H1 (cell line): Measurements from ENCODE around the gene BIN2. TPM values are rescaled to one million over a fixed set of nuclear protein-coding genes. Genes with fewer than 3 reads are reported as not detected.

ENCODE experiments used
- CEBPB ChIP-seq: IDR thresholded peaks from 2 replicates; pipeline ENCODE4 v1.6.1; 2012; ENCODE audit warnings: low read depth, low read length
- NANOG ChIP-seq: IDR thresholded peaks from 2 replicates; pipeline ENCODE4 v1.6.1; 2011; ENCODE audit warnings: low read length, low read depth, mild to moderate bottlenecking, inconsistent platforms; ENCODE audit not compliant: insufficient read depth, poor library complexity, severe bottlenecking
- SIX5 ChIP-seq: IDR thresholded peaks from 2 replicates; pipeline ENCODE4 v1.6.1; 2011; ENCODE audit warnings: mild to moderate bottlenecking, low read depth, low read length
- YY1 ChIP-seq: IDR thresholded peaks from 2 replicates; pipeline ENCODE4 v1.6.1; 2011; ENCODE audit warnings: low read depth, mild to moderate bottlenecking, low read length
- polyA plus RNA-seq, 7 experiments: library from polyadenylated mRNA; depleted of rRNA in 3 of 7; stranded (reverse) in 5 of 7; unstranded in 2 of 7; fragments of >200 nt in 5 of 7; fragments of 200-250 nt in 2 of 7; gene quantifications; 1 replicate in 5 of 7; 2 replicates in 1 of 7; 4 replicates in 1 of 7; pipeline versions ENCODE4 v1.2.1 to v1.2.3, GENCODE V29; 2011 to 2013; ENCODE audit warnings: missing spikeins in 2 of 7, mixed read lengths in 2 of 7
- total RNA-seq: library from RNA; stranded (reverse); fragmentation: NEBNext Ultra II Directional; extraction: Animal tissue kit (Norgen Biotek cat#: 25700); gene quantifications from 2 replicates; pipeline ENCODE4 v1.2.1, GENCODE V29; 2021
- TF ChIP-seq, protein P1 (sequence below), 3 experiments: IDR thresholded peaks; 1 replicate in 2 of 3; 2 replicates in 1 of 3; pipeline versions ENCODE4 v1.5.1 to v1.6.1; 2011; ENCODE audit warnings: low read length in 3 of 3, mild to moderate bottlenecking in 3 of 3, inconsistent platforms in 2 of 3, low read depth in 1 of 3, moderate library complexity in 1 of 3; ENCODE audit not compliant: insufficient read depth in 1 of 3; ENCODE audit errors: control extremely low read depth in 1 of 3

The BIN2 gene
- total and polyA plus RNA-seq, 2 of the 8 experiments (the other 6 are each of a cell fraction or from before 2014, with no cell fraction given), result not detected

DNA sequence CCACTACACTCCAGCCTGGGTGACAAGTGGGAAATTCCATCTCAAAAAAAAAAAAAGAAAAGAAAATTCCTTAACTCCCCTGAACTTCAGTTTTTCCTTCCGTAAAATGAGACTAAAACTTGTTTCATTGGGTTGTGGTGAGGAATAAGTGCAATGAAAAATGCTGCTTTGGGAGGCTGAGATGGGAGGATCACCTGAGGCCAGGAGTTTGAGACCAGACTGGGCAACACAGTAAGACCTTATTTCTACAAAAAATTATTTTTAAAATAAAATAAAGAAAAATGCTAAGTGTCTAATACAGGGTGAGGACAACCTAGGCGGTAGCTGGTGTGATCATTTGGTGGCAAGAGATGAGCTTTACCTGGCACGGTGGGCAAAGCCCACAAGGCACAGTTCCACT lies 60.6 kb downstream of the BIN2 start (continued):
- TF ChIP-seq, protein P1, sequence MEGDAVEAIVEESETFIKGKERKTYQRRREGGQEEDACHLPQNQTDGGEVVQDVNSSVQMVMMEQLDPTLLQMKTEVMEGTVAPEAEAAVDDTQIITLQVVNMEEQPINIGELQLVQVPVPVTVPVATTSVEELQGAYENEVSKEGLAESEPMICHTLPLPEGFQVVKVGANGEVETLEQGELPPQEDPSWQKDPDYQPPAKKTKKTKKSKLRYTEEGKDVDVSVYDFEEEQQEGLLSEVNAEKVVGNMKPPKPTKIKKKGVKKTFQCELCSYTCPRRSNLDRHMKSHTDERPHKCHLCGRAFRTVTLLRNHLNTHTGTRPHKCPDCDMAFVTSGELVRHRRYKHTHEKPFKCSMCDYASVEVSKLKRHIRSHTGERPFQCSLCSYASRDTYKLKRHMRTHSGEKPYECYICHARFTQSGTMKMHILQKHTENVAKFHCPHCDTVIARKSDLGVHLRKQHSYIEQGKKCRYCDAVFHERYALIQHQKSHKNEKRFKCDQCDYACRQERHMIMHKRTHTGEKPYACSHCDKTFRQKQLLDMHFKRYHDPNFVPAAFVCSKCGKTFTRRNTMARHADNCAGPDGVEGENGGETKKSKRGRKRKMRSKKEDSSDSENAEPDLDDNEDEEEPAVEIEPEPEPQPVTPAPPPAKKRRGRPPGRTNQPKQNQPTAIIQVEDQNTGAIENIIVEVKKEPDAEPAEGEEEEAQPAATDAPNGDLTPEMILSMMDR (IDR thresholded peaks at IDR 0.05; ENCODE audit: control extremely low read depth in 1 of 3, insufficient read depth in 1 of 3, low read depth in 1 of 3, low read length in 3 of 3), result no peak
- TF ChIP-seq YY1 (no peak), NANOG (no peak), CEBPB (no peak), SIX5 (no peak)
